Activated CD4-positive, alpha-beta T cell treated with anti-CD3 and anti-CD28 coated beads, Interleukin-2, amount 50 U/mL, for 48 hours (primary cell): Measurements from ENCODE around the gene PFN1.

Source experiments
- DNase-seq, 2 experiments: peaks; one replicate each; pipeline ENCODE4 v3.0.0-alpha.2; 2020

PFN1 gene

GRCh38 chr17:4945176-4945943, 3.0 kb downstream of the PFN1 start:
- peak; percentile 90 to 93 for DNase-seq

- DNase-seq = peak; percentile 51 to 59
Observed at GRCh38 chr17:4944554-4945175, 3.7 kb downstream of the PFN1 start.

- DNase-seq = peak; percentile 61 to 71
Observed at GRCh38 chr17:4944163-4944553, 4.2 kb downstream of the PFN1 start.

GRCh38 chr17:4942760-4943508, 5.4 kb downstream of the PFN1 start:
- DNase-seq = no peak

GRCh38 chr17:4941319-4941610, 7.1 kb downstream of the PFN1 start:
- DNase-seq = no peak

GRCh38 chr17:4940555-4941318, 7.6 kb downstream of the PFN1 start:
- peak; percentile 55 to 61 for DNase-seq

GRCh38 chr17:4939796-4940554, 8.4 kb downstream of the PFN1 start, which contains the start of the genes RNF167 and SLC25A11:
TSS of gene RNF167 (plus strand) at chr17:4940268. CDS start at chr17:4940910, 642 bp downstream.
TSS of gene SLC25A11 (minus strand) at chr17:4940046. CDS start at chr17:4939910, 136 bp downstream.
- DNase-seq = peak; percentile 93 to 96

- DNase-seq = no peak
Observed at GRCh38 chr17:4939546-4939795, 8.9 kb downstream of the PFN1 start.

GRCh38 chr17:4938688-4939545, 9.4 kb downstream of the PFN1 start:
- no peak for DNase-seq

- no peak for DNase-seq
Observed at GRCh38 chr17:4938069-4938491, 10.2 kb downstream of the PFN1 start.

- DNase-seq = no peak
Observed at GRCh38 chr17:4937553-4937952, 10.8 kb downstream of the PFN1 start.

- DNase-seq = no peak
Observed at GRCh38 chr17:4936436-4936835, 11.9 kb downstream of the PFN1 start.

- no peak for DNase-seq
Observed at GRCh38 chr17:4935650-4936049, 12.7 kb downstream of the PFN1 start.

GRCh38 chr17:4934173-4934979, 14.0 kb downstream of the PFN1 start:
- peak in 1 of 2 experiments; percentile 29 for DNase-seq

- DNase-seq = no peak
Observed at GRCh38 chr17:4933646-4934045, 14.7 kb downstream of the PFN1 start.

- no peak for DNase-seq
Observed at GRCh38 chr17:4932756-4933155, 15.6 kb downstream of the PFN1 start.

GRCh38 chr17:4931963-4932362, 16.4 kb downstream of the PFN1 start, which contains the start of gene GP1BA:
TSS of gene GP1BA (plus strand) at chr17:4932277. CDS start at chr17:4932605, 328 bp downstream.
- DNase-seq = no peak

GRCh38 chr17:4928881-4929280, 19.4 kb downstream of the PFN1 start:
- DNase-seq = no peak

GRCh38 chr17:4926577-4927335, 21.6 kb downstream of the PFN1 start:
- DNase-seq = peak in 1 of 2 experiments; percentile 22

GRCh38 chr17:4921320-4921719, 27.0 kb downstream of the PFN1 start:
- DNase-seq = no peak
